ENCODE data around the gene POU2AF3. TPM values are rescaled to one million over a fixed set of nuclear protein-coding genes. Genes with fewer than 3 reads are reported as not detected.

The POU2AF3 gene
- total and polyA plus RNA-seq, 10 of the 15 experiments (the other 5 are each of a cell fraction or from before 2014, with no cell fraction given) = 0.17 TPM; not detected in 8

GRCh38 chr11:111324277-111324720 lies 26.0 kb downstream of the POU2AF3 start:
- Histone ChIP-seq H4K20me1 (ENCODE audit: control insufficient read depth, insufficient read depth) (no peaks in the 10 kb centered on the region; the same call in 1 of the 2 replicates), H3K79me2 (ENCODE audit: control insufficient read depth, insufficient read depth, low read length) (no peaks in the 10 kb centered on the region), H3K27ac (ENCODE audit: control insufficient read depth, insufficient read depth) (no peak overlapping the region), H3K36me3 (ENCODE audit: control insufficient read depth in 2 of 2, insufficient read depth in 2 of 2, low read length in 1 of 2) (no peaks in the 10 kb centered on the region), H3K9me3 (replicated peaks; ENCODE audit: control insufficient read depth, insufficient read depth, low read length) (no peaks in the 10 kb centered on the region), H3K4me2 (ENCODE audit: control insufficient read depth, insufficient read depth) (no peak overlapping the region), H3K4me3 (no peak overlapping the region), H3K27me3 (replicated peaks in 1 of 2; ENCODE audit: control insufficient read depth in 2 of 2, insufficient read depth in 2 of 2, low read length in 1 of 2) (peaks cover 0 to 2% of the 10 kb centered on the region in 2 experiments; a peak in 3 of 4 replicates), H3K4me1 (ENCODE audit: control insufficient read depth, insufficient read depth, low read length) (no peaks in the 10 kb centered on the region), H3K9ac (ENCODE audit: control insufficient read depth, insufficient read depth, low read length) (no peak overlapping the region), H2AFZ (ENCODE audit: control insufficient read depth, low read depth, low read length) (no peak overlapping the region)
- ATAC-seq (no peak), DNase-seq (ENCODE audit: low read depth, low spot score) (no peak), FAIRE-seq (no peak)
- SMC1A ChIA-PET (ENCODE audit: uncharacterized antibody, unreplicated experiment) = no interaction called here
- RAD21 ChIA-PET (ENCODE audit: unreplicated experiment) = interaction anchor here (1.3 kb wide), 1 partner anchor 9 kb away, joined by 4 read pairs; no protein-coding TSS in a partner anchor
- no TSS peak for BruUV-seq (replicated peaks)
- in situ Hi-C loops (cut with MboI) (no loop called here), intact Hi-C loops (cut with micrococcal nuclease; ENCODE audit: unreplicated experiment) (no loop called here)
- POLR2A ChIA-PET = no interaction called here
- CTCF ChIA-PET = interaction anchor here (0.6 to 1.1 kb wide), 5 partner anchors 13 to 155 kb away, joined by 3 to 4 read pairs (median 3); no protein-coding TSS in a partner anchor
- 49% methylated on average over 5 of the region's 5 CpGs for WGBS (ENCODE audit: insufficient coverage, insufficient replicate concordance, low lambda C conversion rate, missing lambda C conversion rate)
- TF ChIP-seq KAT2A (conservative IDR thresholded peaks at IDR 0.05; ENCODE audit: control insufficient read depth, low read depth, low read length) = no peak
- TF ChIP-seq EGR1 (IDR thresholded peaks at IDR 0.05; ENCODE audit: borderline replicate concordance in 1 of 2, low read depth in 2 of 2, low read length in 2 of 2) = no peak
- TF ChIP-seq E2F8 (IDR thresholded peaks at IDR 0.05; ENCODE audit: low read depth, partially characterized antibody) = no peak
- no peak for TF ChIP-seq TAF1 (IDR thresholded peaks at IDR 0.05; ENCODE audit: borderline replicate concordance, low read depth, low read length)
- TF ChIP-seq ZBTB40 (IDR thresholded peaks at IDR 0.05; ENCODE audit: borderline replicate concordance) = no peak
- no peak for TF ChIP-seq ELK1 (IDR thresholded peaks at IDR 0.05; ENCODE audit: low read depth, low read length)
- TF ChIP-seq SKIL (IDR thresholded peaks at IDR 0.05; ENCODE audit: low read depth, poor library complexity, severe bottlenecking) = no peak
- TF ChIP-seq GABPA (IDR thresholded peaks at IDR 0.05; ENCODE audit: low read depth) = no peak
- no peak for TF ChIP-seq SREBF1 (IDR thresholded peaks at IDR 0.05; ENCODE audit: low read length)
